GM10847 (cell line): ENCODE results near the gene RLN2.
"Not testable (repeated sequence)": the region's sequence is repeated elsewhere in the genome, so short reads cannot be mapped to it uniquely, and the experiment has no call there.

Source experiments
- POLR2A ChIP-seq: IDR thresholded peaks from 2 replicates; pipeline ENCODE4 v1.6.1; 2011; ENCODE audit not compliant: insufficient read length; ENCODE audit errors: extremely low read depth

RLN2 gene

DNA sequence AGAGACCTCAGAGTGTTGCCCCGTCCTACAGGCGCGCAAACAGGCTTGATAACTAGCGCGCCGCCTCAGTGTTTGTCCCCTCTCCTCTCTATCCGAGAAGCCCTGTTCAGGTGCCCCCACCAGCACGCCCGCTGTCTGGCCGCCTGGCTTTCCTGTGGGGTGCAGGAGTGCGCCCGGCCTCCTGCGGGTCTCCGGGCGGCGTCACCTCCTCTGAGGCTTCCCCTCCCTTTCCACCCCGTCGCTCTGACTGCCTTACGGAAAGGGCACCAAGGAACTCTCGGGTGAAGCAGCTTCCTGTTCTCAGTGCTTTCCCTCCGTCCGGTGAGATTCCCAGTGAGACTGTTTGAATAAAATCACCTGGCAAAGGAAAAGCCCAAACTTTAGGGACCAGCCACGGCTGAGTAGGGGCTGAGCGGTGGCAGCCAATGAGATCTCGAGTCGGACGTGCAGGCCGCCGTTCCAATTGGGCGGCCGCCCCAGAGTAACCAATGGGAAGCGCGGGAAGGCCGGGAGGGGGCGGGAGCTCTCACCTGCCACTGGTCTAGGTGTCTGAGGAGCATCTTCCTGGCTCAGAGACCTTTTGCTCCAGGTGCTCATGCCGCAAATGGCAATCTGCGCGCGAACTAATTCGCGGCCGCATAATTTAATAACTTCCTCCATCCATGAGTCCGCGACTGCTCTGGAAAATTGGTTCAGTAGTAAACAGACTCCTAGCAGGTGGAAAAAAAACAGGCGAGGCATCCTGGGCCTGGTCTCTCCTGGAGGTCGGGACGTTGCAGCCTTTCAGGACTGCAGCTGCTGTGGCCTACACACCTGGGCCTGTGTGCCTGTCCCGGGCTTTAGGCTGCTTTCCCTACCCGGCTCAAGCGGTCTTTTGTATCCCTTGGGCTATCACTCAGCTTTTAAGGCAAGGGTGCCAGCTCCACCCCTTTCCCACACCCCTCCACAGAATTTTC, at the start of gene RLN2:
Gene RLN2, minus strand, starts transcription at position 877 of the 956 bp plus-strand sequence. Its CDS starts 136 bp downstream, at position 741.
- not testable (repeated sequence) for TF ChIP-seq POLR2A

DNA sequence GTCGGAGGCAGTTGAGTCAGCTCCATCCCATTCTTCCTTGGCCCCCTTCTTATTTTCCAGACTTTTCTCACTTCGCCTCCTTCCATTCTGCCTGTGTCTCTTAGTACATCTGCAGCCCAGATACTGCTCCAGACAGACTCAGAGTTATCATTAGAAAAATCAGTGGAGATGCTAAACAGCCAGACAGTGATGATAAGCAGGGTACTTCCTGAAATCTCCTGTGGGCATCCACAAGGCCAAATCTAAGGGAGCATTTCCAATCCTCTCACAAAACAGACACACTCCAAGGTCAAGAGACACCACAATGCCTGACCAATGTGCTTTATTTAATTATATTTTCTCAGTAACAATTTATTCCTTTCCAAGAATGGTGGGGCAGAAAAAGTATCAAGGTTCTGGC, 49.7 kb upstream of the RLN2 start:
- TF ChIP-seq POLR2A = no peak

DNA sequence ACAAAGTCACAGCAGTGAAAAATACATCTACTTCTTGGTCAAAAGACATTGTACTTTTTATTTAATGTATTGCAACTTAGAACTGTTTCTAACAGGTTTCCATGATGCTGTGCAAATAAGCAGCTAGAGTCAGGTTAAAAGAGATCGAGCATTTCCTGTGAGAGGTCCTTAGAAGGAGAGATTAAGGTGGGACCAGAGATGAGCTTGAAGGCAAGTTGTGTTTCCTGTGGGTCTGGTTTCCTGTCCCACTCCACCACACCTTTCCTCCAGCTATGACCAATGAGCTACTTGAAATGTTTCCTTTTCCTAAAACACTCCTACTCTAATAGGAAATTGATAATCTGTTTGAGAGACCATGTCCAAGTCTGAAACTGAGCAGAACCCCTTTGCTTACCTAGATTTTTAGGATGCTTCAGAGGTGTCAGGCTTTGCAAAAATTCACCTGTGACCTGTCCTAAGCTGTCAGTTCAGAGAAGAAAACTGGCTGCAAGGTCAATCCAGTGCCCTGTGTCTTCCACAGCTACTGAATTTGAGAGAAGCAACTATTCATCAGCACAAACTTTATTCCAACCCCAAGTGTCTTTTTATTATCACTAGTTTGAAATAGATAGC, 48.2 kb upstream of the RLN2 start:
- TF ChIP-seq POLR2A = no peak

- TF ChIP-seq POLR2A = not testable (repeated sequence)
Observed at GRCh38 chr9:5338992-5339981, 34.8 kb upstream of the RLN2 start, which contains the start of gene RLN1. Gene RLN1, minus strand, starts transcription at chr9:5339876. Its CDS starts 130 bp downstream, at chr9:5339746.

DNA sequence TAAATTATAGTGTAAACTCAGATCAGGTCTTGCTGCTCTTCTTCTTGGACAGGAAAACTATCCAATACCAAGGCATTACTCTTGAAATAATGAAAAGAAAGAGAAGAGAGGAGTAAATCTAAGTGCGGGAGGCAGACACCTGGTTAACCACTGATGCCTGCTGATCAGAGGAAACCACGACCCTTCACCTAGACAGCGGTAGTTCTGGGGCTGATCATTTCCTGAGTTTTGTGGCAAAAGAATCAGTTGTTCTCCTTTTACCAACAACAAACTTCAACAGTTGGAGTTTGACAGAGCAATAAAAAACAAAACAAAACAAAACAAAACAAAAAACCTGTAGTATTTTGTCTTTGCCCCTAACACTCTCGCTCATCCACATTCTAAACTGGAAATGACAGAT, 32.2 kb upstream of the RLN2 start:
- no peak for TF ChIP-seq POLR2A

DNA sequence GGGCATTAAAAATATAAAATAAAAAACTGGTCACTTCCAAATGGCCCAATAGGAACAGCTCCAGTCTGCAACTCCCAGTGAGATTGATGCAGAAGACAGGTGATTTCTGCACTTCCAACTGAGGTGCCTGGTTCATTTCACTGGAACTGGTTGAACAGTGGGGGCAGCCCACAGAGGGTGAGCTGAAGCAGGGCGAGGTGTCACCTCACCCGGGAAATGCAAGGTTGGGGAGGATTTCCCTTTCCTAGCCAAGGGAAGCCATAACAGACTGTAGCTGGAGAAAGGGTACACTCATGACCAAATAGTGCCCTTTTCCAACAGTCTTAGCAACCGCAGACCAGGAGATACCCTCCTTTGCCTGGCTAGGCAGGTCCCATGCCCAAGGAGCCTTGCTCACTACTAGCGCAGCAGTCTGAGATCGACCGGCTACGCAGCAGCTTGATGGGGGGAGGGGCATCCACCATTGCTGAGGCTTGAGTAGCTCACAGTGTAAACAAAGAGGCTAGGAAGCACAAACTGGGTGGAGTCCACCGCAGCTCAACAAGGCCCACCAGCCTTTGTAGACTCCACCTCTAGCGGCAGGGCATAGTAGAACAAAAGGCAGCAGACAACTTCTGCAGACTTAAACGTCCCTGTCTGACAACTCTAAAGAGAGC, 22.5 kb upstream of the RLN2 start:
- TF ChIP-seq POLR2A = no peak

- no peak for TF ChIP-seq POLR2A
Observed at GRCh38 chr9:5326187-5326586, 21.7 kb upstream of the RLN2 start.

- TF ChIP-seq POLR2A = no peak
Observed at GRCh38 chr9:5321058-5321457, 16.5 kb upstream of the RLN2 start.

DNA sequence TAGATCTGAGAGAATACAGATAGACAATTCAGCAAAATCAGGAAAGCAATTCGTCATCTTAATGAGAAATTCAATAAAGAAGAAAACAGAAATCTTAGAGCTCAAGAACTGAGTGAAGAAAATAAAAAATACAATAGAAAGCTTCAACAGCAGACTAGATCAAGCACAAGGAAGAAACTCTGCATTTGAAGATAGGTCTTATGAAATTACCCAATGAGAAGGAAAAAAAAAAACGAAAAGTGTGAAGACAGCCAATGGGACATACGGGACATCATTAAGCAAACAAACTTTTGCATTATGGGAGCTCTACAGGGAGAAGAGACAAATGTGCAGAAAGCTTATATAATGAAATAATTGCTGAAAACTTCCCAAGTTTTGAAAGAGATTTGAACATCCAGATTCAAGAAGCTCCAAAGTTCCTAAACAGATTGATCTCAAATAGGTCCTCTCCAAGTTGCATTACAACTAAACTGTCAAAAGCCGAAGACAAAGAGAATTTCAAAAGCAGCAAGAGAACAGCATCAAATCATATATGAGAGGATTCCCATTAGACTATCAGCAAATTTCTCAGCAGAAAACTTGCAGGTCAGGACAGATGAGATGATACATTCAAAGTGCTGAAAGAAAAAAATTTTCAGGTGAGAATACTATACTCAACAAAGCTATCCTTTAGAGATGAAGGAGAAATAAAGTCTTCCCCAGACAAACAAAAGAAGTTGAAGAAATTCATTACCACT, 10.8 kb upstream of the RLN2 start:
- TF ChIP-seq POLR2A = no peak

- TF ChIP-seq POLR2A = no peak
Observed at GRCh38 chr9:5310851-5311250, 6.3 kb upstream of the RLN2 start.

DNA sequence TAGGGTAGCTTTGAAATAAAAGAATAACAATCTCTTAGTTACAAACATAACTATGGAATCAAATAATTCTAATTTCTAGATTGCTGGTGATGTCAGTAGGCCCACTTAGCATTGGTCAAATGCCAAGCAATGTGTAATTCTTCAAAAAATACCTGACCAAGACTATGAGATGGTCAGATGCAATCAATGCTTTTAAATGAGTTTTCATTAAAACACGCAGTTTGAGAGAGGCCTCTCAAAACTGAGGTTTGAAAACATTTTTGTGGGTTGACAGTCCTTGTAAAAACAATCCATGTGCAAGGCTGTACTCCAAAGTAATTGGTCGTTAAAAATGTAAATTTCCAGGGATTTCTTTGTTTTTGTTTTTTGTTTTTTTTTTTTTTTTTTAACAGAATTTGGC, 1.2 kb upstream of the RLN2 start:
- TF ChIP-seq POLR2A = no peak

- no peak for TF ChIP-seq POLR2A
Observed at GRCh38 chr9:5301544-5301943, 3.0 kb downstream of the RLN2 start.

DNA sequence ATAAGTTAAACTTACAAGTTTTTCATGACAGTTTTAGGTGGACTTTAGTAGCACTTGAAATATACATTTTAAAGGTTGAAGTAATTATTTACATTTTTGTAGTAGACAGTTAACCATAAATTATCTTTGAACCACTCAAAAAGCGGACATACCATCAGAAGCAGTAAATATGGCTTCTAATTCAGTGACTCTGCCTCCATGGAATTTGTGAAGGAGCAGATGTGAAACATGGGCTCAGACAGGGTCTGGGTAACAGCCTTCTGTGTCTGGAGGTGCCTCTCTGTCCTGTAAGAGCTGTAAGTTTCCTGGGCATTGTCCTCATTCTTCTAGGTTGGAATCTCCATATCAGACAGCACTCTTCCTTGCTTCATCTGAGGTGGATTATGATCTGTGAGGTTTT, 12.4 kb downstream of the RLN2 start:
- TF ChIP-seq POLR2A = no peak

- TF ChIP-seq POLR2A = no peak
Observed at GRCh38 chr9:5288591-5288990, 15.9 kb downstream of the RLN2 start.
